Jurkat, Clone E6-1 (cell line): ENCODE results near the gene ARID1B.
"Not testable (repeated sequence)": the region's sequence is repeated elsewhere in the genome, so short reads cannot be mapped to it uniquely, and the experiment has no call there.

ENCODE experiments used
- DNase-seq: peaks from one replicate; pipeline ENCODE4 v3.0.0-alpha.2; 2011; ENCODE audit warnings: low read depth, low spot score
- H3K4me3 ChIP-seq: 2 replicates; pipeline ENCODE4 v1.5.1; 2011; ENCODE audit warnings: mild to moderate bottlenecking, low read length, control low read depth, moderate library complexity

The ARID1B gene

GRCh38 chr6:157039639-157040038, 262.5 kb downstream of the ARID1B start:
- not testable (repeated sequence) for H3K4me3 ChIP-seq, DNase-seq

- H3K4me3 ChIP-seq, result no peak overlapping the region
- no peak for DNase-seq
Measured at GRCh38 chr6:157040191-157040590, 263.0 kb downstream of the ARID1B start.

- H3K4me3 ChIP-seq, result no peak overlapping the region
- DNase-seq, result no peak
Measured at GRCh38 chr6:157045831-157046454, 268.8 kb downstream of the ARID1B start.

GRCh38 chr6:157046776-157047175, 269.6 kb downstream of the ARID1B start:
- no peak for DNase-seq
- no peak overlapping the region for H3K4me3 ChIP-seq

- no peak for DNase-seq
Measured at GRCh38 chr6:157047328-157047727, 270.1 kb downstream of the ARID1B start.

GRCh38 chr6:157047951-157048350, 270.8 kb downstream of the ARID1B start:
- no peak overlapping the region for H3K4me3 ChIP-seq
- DNase-seq, result no peak

More at GRCh38 chr6:157047328-157047727, 270.1 kb downstream of the ARID1B start:
- no peak overlapping the region for H3K4me3 ChIP-seq

GRCh38 chr6:157049133-157049532, 272.0 kb downstream of the ARID1B start:
- no peak for DNase-seq
- H3K4me3 ChIP-seq, result no peak overlapping the region

GRCh38 chr6:157050537-157051265, 273.5 kb downstream of the ARID1B start:
- no peak overlapping the region for H3K4me3 ChIP-seq
- DNase-seq, result no peak

GRCh38 chr6:157054531-157054979, 277.4 kb downstream of the ARID1B start:
- H3K4me3 ChIP-seq, result no peak overlapping the region
- DNase-seq, result peak; percentile 84

GRCh38 chr6:157055863-157056262, 278.7 kb downstream of the ARID1B start:
- DNase-seq, result no peak
- H3K4me3 ChIP-seq, result no peak overlapping the region

GRCh38 chr6:157056275-157056674, 279.1 kb downstream of the ARID1B start:
- no peak overlapping the region for H3K4me3 ChIP-seq
- no peak for DNase-seq

GRCh38 chr6:157058574-157058973, 281.4 kb downstream of the ARID1B start:
- no peak for DNase-seq
- H3K4me3 ChIP-seq, result no peak overlapping the region

- DNase-seq, result no peak
- no peak overlapping the region for H3K4me3 ChIP-seq
Measured at GRCh38 chr6:157059781-157060180, 282.6 kb downstream of the ARID1B start.

- DNase-seq, result no peak
- no peak overlapping the region for H3K4me3 ChIP-seq
Measured at GRCh38 chr6:157060440-157060952, 283.3 kb downstream of the ARID1B start.

- no peak overlapping the region for H3K4me3 ChIP-seq
Measured at GRCh38 chr6:157061770-157062594, 284.8 kb downstream of the ARID1B start.

GRCh38 chr6:157063176-157063905, 286.2 kb downstream of the ARID1B start:
- H3K4me3 ChIP-seq, result no peak overlapping the region
- no peak for DNase-seq

More at GRCh38 chr6:157061770-157062594, 284.8 kb downstream of the ARID1B start:
- no peak for DNase-seq

- H3K4me3 ChIP-seq, result no peak overlapping the region
- no peak for DNase-seq
Measured at GRCh38 chr6:157063923-157064322, 286.7 kb downstream of the ARID1B start.

GRCh38 chr6:157064502-157064901, 287.3 kb downstream of the ARID1B start:
- DNase-seq, result no peak
- H3K4me3 ChIP-seq, result no peak overlapping the region

- no peak overlapping the region for H3K4me3 ChIP-seq
- DNase-seq, result no peak
Measured at GRCh38 chr6:157065366-157065765, 288.2 kb downstream of the ARID1B start.
